CD14-positive monocyte (primary cell): ENCODE results near the gene GRM3. TPM values are rescaled to one million over a fixed set of nuclear protein-coding genes. Genes with fewer than 3 reads are reported as not detected.

ENCODE experiments used
- DNase-seq, 3 donors: peaks; one replicate each; pipeline ENCODE4 v3.0.0-alpha.2; 2011 to 2022
- H2AFZ ChIP-seq: 2 replicates; pipeline ENCODE4 v1.6.0; 2012; ENCODE audit warnings: mild to moderate bottlenecking, low read depth, low read length, inconsistent platforms; ENCODE audit not compliant: insufficient read depth, poor library complexity, severe bottlenecking
- H3K27ac ChIP-seq, 2 donors: 1 replicate in 1 of 2; 2 replicates in 1 of 2; pipeline ENCODE4 v1.5.1; 2012 to 2013; ENCODE audit warnings: low read length in 2 of 2, control low read depth in 1 of 2, inconsistent platforms in 1 of 2, low read depth in 1 of 2, mild to moderate bottlenecking in 1 of 2
- H3K27me3 ChIP-seq, 2 donors: one replicate each; pipeline versions ENCODE4 v1.6.0 to v1.6.1; 2011 to 2013; ENCODE audit warnings: low read length in 2 of 2; ENCODE audit not compliant: control insufficient read depth in 2 of 2, insufficient read depth in 2 of 2
- H3K36me3 ChIP-seq, 2 donors: replicated peaks in 1 of 2; 1 replicate in 1 of 2; 2 replicates in 1 of 2; pipeline versions ENCODE4 v1.5.1 to v1.6.1; 2012 to 2013; ENCODE audit warnings: low read length in 2 of 2, control low read depth in 1 of 2, inconsistent platforms in 1 of 2, mild to moderate bottlenecking in 1 of 2; ENCODE audit not compliant: insufficient read depth in 2 of 2, control insufficient read depth in 1 of 2
- H3K4me1 ChIP-seq, 2 donors: 1 replicate in 1 of 2; 2 replicates in 1 of 2; pipeline versions ENCODE4 v1.5.1 to v1.6.1; 2012 to 2013; ENCODE audit warnings: low read length in 2 of 2, control low read depth in 1 of 2, inconsistent platforms in 1 of 2, mild to moderate bottlenecking in 1 of 2, moderate library complexity in 1 of 2; ENCODE audit not compliant: insufficient read depth in 2 of 2, control insufficient read depth in 1 of 2
- H3K4me2 ChIP-seq: replicated peaks from 2 replicates; pipeline ENCODE3; 2012; ENCODE audit warnings: low read length, moderate library complexity, mild to moderate bottlenecking; ENCODE audit not compliant: poor library complexity, severe bottlenecking; ENCODE audit errors: extremely low read depth
- H3K4me3 ChIP-seq, 3 experiments: fragments of 200-600 bp in 1 of 3; sonication (generic) in 1 of 3; replicated peaks in 1 of 3; 1 replicate in 2 of 3; 2 replicates in 1 of 3; pipeline ENCODE4 v1.5.1; 2011 to 2013; ENCODE audit warnings: low read length in 3 of 3, mild to moderate bottlenecking in 3 of 3, control low read depth in 2 of 3, low read depth in 2 of 3, inconsistent platforms in 1 of 3, moderate library complexity in 1 of 3
- H3K79me2 ChIP-seq: 2 replicates; pipeline ENCODE4 v1.6.0; 2012; ENCODE audit warnings: mild to moderate bottlenecking, control low read depth, inconsistent platforms, low read length, moderate library complexity; ENCODE audit not compliant: insufficient read depth
- H3K9ac ChIP-seq: 2 replicates; pipeline ENCODE4 v1.6.0; 2017; ENCODE audit warnings: low read length, mild to moderate bottlenecking; ENCODE audit not compliant: insufficient read depth, poor library complexity, severe bottlenecking
- H3K9me3 ChIP-seq, 2 donors: replicated peaks in 1 of 2; 1 replicate in 1 of 2; 2 replicates in 1 of 2; pipeline versions ENCODE4 v1.5.1 to v1.6.1; 2012 to 2013; ENCODE audit warnings: low read length in 2 of 2, control low read depth in 1 of 2; ENCODE audit not compliant: control insufficient read depth in 1 of 2, insufficient read depth in 1 of 2
- H4K20me1 ChIP-seq: 2 replicates; pipeline ENCODE4 v1.6.0; 2012; ENCODE audit warnings: mild to moderate bottlenecking, low read length, control low read depth, moderate library complexity; ENCODE audit not compliant: insufficient read depth
- H3K27ac Mint-ChIP-seq, 7 donors: one replicate each; pipeline ENCODE4 v1.8.0; 2020; ENCODE audit warnings: mild to moderate bottlenecking in 7 of 7, mixed read lengths in 7 of 7, moderate library complexity in 6 of 7, inconsistent platforms in 2 of 7
- H3K27me3 Mint-ChIP-seq, 3 donors: one replicate each; pipeline ENCODE4 v1.8.0; 2021 to 2022; ENCODE audit warnings: low read depth in 3 of 3, mild to moderate bottlenecking in 3 of 3, mixed read lengths in 3 of 3, moderate library complexity in 3 of 3, inconsistent platforms in 1 of 3
- H3K36me3 Mint-ChIP-seq, 2 donors: one replicate each; pipeline ENCODE4 v1.8.0; 2020; ENCODE audit warnings: mixed read lengths in 2 of 2, inconsistent platforms in 1 of 2, mild to moderate bottlenecking in 1 of 2
- H3K4me1 Mint-ChIP-seq: one replicate; pipeline ENCODE4 v1.8.0; 2020; ENCODE audit warnings: mild to moderate bottlenecking, mixed read lengths
- H3K4me3 Mint-ChIP-seq, 2 donors: one replicate each; pipeline ENCODE4 v1.8.0; 2020; ENCODE audit warnings: mild to moderate bottlenecking in 2 of 2, mixed read lengths in 2 of 2, moderate library complexity in 1 of 2
- H3K9me3 Mint-ChIP-seq, 7 donors: one replicate each; pipeline ENCODE4 v1.8.0; 2020 to 2022; ENCODE audit warnings: mixed read lengths in 7 of 7, mild to moderate bottlenecking in 6 of 7, moderate library complexity in 6 of 7, inconsistent platforms in 2 of 7
- WGBS: methylation state at CpG from one replicate; pipeline ENCODE4 v1.1.5; 2013; ENCODE audit warnings: missing lambda C conversion rate; ENCODE audit not compliant: insufficient coverage; 5-methylcytosine and 5-hydroxymethylcytosine counted together
- intact Hi-C, 2 donors: fragments of 100-400 bp; cut with micrococcal nuclease; formaldehyde crosslinking; loops; one replicate each; pipeline versions ENCODE4 v1.15.0 to v1.15.1; 2023
- polyA plus RNA-seq, 3 donors: library from polyadenylated mRNA; depleted of rRNA in 1 of 3; unstranded in 2 of 3; stranded (reverse) in 1 of 3; fragments of 300-500 nt in 2 of 3; fragments of >200 nt in 1 of 3; fragmentation: Illumina TruSeq in 2 of 3; gene quantifications; 1 replicate in 2 of 3; 2 replicates in 1 of 3; pipeline ENCODE4 v1.2.3, GENCODE V29; 2012 to 2021
- TF ChIP-seq, protein P1 (sequence below): fragments of 200-600 bp; IDR thresholded peaks from one replicate; pipeline ENCODE4 v1.8.0; 2022; ENCODE audit warnings: antibody characterized with exemption, mild to moderate bottlenecking

Gene GRM3
- polyA plus RNA-seq, 3 donors = not detected

DNA sequence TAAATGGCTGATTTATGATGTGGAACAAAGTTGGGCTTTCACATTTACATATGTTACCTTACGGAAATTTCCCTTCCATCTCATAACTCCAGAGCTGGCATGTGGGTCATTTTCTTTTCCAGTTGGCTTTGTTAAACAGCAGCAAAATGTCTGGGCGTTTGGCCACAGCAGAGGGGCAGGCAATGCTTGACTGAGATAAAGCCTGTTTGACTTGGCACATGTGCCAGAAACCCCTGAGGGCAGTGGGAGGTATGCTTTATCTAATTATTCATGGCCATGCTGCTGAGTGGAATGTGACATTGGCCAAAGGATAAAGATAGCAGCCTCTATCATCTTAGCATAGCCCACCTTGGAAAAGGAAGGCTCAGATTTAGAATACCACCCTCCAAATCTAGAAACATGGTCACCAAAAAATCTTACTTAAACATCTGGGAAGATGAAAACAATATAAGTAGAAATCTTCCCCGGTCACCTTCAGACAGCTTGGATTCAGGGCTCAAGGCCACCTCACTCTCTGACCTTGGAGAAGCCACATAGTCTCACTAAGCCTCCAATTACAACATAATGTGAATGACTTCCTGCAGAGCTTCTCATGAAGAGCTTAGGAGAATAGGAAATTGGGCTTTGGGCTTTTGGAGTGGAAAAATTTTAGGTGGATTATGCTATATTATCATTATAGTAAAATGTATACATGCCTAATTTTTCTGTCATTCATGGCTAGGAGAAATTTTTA lies 101.5 kb downstream of the GRM3 start:
- Histone ChIP-seq H3K36me3 (no peaks in the 10 kb centered on the region), H3K4me1 (no peaks in the 10 kb centered on the region), H3K27me3 (no peaks in the 10 kb centered on the region), H4K20me1 (no peaks in the 10 kb centered on the region), H3K9ac (no peak overlapping the region), H3K27ac (no peak overlapping the region), H3K9me3 (no peaks in the 10 kb centered on the region), H2AFZ (no peak overlapping the region), H3K79me2 (no peaks in the 10 kb centered on the region), H3K4me2 (no peak overlapping the region), H3K4me3 (no peak overlapping the region)
- peaks cover 0 to 2% (median 1%) of the 10 kb centered on the region in 3 donors for H3K27me3 Mint-ChIP-seq
- no peaks in the 10 kb centered on the region for H3K9me3 Mint-ChIP-seq
- no peaks in the 10 kb centered on the region for H3K36me3 Mint-ChIP-seq
- TF ChIP-seq, protein P1, sequence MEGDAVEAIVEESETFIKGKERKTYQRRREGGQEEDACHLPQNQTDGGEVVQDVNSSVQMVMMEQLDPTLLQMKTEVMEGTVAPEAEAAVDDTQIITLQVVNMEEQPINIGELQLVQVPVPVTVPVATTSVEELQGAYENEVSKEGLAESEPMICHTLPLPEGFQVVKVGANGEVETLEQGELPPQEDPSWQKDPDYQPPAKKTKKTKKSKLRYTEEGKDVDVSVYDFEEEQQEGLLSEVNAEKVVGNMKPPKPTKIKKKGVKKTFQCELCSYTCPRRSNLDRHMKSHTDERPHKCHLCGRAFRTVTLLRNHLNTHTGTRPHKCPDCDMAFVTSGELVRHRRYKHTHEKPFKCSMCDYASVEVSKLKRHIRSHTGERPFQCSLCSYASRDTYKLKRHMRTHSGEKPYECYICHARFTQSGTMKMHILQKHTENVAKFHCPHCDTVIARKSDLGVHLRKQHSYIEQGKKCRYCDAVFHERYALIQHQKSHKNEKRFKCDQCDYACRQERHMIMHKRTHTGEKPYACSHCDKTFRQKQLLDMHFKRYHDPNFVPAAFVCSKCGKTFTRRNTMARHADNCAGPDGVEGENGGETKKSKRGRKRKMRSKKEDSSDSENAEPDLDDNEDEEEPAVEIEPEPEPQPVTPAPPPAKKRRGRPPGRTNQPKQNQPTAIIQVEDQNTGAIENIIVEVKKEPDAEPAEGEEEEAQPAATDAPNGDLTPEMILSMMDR = no peak
- WGBS = 57% methylated on average over 1 of the region's 3 CpGs
- intact Hi-C loops = no loop called here
- H3K27ac Mint-ChIP-seq = no peak overlapping the region
- H3K4me1 Mint-ChIP-seq = no peaks in the 10 kb centered on the region
- no peak overlapping the region for H3K4me3 Mint-ChIP-seq
- DNase-seq = no peak

DNA sequence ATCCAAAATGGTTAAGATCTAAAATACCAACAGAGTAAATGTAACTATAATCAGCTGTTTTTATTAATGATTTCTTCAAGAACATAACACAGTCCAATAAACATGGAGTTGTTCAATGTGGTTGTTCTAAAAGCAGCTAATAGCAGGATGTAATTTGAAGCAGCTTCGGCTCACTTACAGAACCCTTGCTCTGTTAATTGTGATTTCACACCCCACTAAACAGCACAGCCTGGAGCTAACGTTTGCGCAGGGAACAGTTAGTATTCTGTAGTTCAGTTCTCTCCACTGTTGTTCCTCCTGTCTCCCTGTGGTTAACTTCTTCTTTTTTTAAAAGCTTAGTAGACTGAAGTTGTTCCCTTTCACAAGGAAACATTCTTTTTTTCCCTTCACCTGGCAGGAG lies 104.0 kb downstream of the GRM3 start:
- no peak overlapping the region for H3K9ac ChIP-seq
- no peaks in the 10 kb centered on the region for H3K36me3 ChIP-seq
- Mint-ChIP-seq H3K36me3 (no peaks in the 10 kb centered on the region), H3K4me3 (no peak overlapping the region), H3K4me1 (no peaks in the 10 kb centered on the region), H3K27ac (no peak overlapping the region), H3K9me3 (no peaks in the 10 kb centered on the region), H3K27me3 (peaks cover 0 to 2% (median 1%) of the 10 kb centered on the region in 3 donors)
- H3K4me1 ChIP-seq = no peaks in the 10 kb centered on the region
- H3K79me2 ChIP-seq = no peaks in the 10 kb centered on the region
- H3K4me3 ChIP-seq = no peak overlapping the region
- intact Hi-C loops = no loop called here
- H3K9me3 ChIP-seq = no peaks in the 10 kb centered on the region
- no peaks in the 10 kb centered on the region for H4K20me1 ChIP-seq
- no peak overlapping the region for H2AFZ ChIP-seq
- TF ChIP-seq, protein P1 = no peak
- no peak overlapping the region for H3K4me2 ChIP-seq
- WGBS = no CpG with 5 or more reads among the region's 3 CpGs
- no peak overlapping the region for H3K27ac ChIP-seq
- DNase-seq = no peak
- H3K27me3 ChIP-seq = no peaks in the 10 kb centered on the region
